ENCODE measurements around the gene ZBTB7B.
"Not testable (repeated sequence)": the region's sequence is repeated elsewhere in the genome, so short reads cannot be mapped to it uniquely, and the experiment has no call there.

Gene ZBTB7B

DNA sequence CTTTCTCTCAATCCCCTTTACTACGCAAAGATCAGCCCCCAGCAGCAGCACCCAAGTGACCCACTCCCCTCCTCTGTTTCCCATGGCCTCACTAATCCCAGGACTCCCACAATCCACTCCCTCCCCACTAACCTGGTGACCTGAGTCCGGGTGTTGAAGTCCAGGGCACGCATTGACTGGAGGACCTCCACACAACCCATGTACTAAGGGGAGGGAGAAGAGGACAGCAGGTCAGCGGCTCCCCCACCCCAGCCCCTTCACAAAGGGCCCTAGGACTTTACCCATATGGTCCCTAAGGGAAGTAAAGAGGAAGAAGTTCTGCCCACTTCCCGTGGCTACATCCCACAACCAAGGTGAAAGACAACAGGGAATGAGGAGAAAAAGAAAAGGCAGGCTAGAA, 33.4 kb upstream of the ZBTB7B start:
- DNase-seq, result no peak

DNA sequence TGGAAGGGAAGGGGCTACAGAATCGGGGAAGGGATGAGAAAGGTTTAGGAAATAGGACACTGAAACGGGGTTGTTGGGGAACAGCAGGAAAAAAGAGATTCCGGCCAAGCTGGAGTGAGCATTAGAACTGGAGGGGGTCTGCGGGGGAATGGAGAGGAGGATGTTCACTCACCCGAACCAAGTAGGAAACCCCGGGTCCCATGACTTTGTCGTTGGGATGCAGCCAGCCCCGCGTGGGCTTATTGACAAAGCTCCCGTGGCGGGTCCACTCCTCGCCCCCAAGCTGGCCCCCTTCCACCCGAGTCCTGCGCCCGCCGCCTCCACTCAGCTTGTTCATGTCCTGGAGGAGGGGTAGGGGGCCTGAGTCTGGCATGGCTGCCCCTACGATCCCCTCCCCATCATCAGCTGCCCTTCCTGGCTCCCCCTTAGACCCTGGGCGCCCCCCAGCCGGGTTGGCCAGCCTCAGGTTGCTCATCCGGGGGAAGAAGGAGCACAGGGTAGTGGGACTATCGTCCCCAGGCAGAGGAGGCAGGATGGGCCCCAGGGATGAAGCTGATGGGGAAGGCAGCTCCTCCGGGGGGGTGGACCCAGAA, 32.6 kb upstream of the ZBTB7B start:
- DNase-seq, result no peak

DNA sequence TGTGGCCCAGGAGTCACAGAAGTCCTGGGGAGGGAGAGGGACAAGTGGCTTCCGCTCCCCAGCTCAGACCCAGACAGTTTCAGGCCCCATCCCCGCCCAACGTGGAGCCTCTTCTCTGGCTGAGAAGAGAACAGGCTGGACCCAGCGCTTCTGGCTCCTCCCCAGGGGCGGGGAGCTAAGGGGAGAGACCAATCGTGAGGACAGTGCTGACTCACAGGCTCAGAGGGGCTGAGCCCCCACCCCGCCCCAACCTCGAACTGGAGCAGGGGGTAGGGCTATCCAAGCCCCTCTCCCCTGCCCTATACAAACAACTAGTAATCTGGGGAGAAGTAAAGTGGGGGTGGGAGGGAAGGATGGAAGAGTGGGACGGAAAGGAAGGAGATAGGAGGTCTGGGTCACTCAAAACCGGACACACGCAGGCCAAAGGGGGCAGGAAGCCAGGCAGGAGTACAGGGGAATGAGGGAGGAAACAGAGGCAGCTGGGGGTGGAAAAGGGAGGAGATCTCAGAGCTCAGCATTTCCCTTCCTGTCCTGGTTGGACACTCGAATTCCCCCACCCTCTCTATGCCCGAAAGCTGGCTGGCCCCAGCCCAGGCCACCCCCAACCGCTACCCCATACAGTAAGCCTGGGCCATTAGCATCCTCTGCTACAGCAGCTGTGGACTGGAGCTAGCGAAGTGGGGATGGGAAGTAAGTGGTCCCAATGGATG, 31.8 kb upstream of the ZBTB7B start, which contains the start of gene SHC1:
TSS of gene SHC1 (minus strand) at position 117 of the 710 bp plus-strand sequence. CDS start 221 bp downstream, outside the sequence.
- peak; percentile 50 for DNase-seq

DNA sequence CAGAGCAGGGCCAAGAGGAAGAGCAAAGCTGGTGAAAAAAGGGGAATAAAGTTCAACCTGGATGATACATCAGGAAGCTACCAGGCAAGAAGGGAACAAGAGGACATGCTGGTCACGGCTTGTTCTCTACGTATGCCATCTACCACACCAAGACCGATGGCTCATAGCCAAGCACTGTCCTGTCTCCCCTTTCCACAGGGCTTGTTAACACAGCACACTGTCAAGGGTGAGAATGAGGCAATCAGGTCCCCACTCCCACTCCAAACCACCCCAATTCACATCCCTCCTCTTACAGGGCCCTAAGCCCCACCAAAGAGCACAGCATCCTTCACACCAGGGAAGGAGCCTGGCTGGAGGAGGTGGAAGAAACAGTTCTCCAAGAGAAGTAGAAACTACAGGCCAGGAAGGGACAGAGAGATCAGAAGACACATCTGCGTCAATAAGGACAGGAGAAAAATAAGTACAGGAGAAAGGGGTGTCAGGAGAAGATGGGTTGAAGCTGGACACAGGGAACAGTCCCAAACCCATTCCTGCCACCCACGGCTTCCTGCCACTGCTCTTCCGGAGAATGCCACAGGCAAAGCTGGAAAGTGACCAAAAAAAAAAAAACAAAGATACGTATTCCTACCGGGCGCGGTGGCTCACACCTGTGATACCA, 31.1 kb upstream of the ZBTB7B start:
- DNase-seq, result no peak

DNA sequence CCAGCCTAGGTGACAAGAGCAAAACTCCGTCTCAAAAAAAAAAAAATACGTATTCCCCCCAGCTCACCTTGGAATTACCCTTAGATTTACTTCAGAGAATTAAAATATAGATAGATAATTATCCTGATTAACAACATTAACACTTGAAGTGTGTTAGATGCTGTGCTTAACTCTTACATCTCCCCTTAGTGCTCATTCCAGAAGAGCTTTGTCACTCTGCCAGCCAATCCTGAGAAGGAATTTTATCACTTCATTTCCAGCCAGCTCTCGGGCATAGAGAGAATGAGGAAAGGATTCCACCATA, 30.4 kb upstream of the ZBTB7B start:
- no peak for DNase-seq

DNA sequence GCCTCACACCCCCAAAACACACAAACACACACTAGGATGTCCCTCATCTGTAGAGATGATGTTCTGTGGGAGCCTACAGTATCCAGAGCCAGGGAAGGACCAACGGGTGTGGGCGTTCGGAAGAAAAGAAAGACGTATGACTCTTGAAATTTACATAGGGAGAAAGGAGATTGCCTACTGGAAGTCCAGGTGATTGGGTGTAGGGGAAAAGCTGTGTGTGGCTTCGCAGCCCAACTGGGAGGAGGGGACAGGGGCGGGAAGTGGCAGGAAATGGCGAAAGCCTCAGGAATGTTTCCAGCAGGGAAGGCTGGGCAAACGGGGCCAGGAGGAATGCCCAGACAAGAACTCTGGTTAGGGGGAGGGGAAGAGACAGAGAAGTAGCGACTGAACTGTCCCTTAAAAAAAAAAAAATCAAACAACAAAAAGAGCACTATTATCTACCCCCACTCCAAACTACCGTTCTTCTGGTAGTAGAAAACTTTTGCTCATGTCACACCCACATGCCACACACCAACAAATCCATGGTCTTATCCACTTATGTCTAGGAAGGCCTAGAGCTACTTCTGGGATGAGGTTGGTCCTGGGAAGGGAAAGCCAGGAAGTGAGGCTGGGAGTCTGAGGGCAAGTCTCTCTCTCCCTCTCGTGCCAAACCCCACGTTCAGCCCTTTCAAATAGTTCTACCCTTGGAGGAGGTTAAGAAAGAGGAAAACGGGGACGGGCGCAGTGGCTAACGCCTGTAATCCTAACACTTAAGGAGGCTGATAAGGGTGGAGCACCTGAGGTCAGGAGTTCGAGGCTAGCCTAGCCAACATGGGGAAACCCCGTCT, 29.9 kb upstream of the ZBTB7B start:
- no peak for DNase-seq

DNA sequence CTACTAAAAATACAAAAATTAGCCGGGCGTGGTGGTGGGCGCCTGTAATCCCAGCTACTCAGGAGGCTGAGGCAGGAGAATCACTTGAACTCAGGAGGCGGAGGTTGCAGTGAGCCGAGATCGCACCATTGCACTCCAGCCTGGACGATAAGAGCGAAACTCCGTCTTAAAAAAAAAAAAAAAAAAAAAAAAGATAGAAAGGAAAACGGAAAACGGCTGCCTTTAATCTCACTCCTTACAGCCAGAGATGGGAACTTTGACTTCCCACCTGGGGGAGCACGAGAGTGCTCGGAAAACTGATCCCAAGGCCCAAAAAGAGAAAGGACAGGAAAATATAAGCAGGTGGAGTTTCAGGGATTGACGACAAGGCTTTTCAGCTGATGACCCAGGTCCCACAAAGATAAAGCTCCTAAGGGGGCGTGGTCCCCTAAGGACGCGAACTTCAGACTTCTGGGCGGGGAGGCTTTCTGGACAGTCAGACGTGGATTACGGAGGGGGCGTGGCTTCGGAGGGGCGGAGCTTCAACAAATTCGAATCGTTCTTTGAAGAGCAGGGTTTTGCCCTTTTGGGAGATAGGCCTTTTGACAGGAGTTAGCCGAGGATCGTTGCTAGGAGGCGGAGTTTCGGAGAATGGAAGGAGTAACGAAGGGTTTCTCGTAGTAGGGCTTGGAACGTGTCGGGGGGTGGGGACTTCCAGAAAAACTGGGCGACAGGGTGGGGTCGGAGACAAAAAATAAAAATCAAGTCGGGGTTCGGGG, 29.1 kb upstream of the ZBTB7B start:
- DNase-seq, result peak; percentile 90

DNA sequence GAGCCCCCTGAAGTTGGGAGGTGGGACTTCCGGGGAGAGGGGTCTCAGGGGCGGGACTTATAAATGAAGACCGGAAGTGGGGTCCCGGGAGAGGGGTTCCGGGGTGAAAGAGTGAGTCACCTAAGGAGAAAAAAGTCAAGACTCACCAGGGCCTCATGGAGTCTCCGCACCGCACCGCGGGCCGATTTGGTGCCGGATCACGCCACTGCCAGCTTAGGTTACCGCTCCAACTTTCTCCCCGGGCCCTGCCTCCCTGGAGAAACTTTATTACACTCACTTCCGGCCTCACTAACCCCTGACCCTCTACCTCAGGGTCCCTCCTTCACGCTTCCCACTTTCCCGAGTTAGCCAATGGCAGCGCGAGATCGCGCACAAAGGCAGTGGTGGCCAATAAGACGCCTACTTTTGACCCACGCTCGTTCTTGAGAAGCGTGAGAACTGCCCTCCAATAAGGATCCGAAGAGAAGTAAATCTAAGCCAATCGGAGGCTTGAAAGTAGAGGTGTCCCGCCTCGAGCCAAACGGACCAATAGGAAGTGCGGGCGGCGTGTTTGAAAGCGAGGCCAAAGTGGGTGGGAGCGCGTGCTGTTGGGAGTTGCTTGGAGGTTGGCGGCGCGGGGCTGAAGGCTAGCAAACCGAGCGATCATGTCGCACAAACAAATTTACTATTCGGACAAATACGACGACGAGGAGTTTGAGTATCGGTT, 28.3 kb upstream of the ZBTB7B start, which contains the start of gene CKS1B:
TSS of gene CKS1B (plus strand) at position 580 of the 706 bp plus-strand sequence. CDS start at position 645, 65 bp downstream.
- DNase-seq, result peak; percentile 89

DNA sequence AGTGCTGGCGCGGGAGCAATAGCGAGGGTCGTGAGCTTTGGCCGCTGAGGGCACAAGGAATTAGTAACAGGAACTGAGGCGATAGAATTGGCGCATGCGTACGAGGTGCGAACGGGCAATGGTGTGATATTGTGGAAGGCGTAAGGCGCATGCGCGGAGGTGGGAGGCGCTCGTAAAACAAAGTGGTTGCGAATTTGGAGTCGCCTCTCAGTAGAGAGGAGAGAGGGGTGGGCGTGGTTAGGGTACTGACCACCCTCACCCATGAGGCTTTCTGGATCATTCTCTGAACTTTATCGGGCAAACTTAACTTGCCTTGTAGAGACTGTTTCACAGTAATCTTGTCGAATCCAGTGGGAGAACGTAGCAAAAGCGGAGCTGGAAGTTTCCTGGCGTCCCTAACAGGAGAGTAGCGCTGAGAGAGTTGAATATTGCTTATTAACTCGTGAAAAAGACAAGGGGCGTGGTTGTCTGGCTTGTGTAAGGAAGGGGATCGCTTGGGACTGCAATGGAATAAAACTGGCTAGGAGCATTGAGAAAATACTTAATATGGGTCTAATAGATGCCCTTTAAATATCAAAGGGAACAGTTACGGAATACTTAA, 27.7 kb upstream of the ZBTB7B start:
- peak; percentile 90 for DNase-seq

DNA sequence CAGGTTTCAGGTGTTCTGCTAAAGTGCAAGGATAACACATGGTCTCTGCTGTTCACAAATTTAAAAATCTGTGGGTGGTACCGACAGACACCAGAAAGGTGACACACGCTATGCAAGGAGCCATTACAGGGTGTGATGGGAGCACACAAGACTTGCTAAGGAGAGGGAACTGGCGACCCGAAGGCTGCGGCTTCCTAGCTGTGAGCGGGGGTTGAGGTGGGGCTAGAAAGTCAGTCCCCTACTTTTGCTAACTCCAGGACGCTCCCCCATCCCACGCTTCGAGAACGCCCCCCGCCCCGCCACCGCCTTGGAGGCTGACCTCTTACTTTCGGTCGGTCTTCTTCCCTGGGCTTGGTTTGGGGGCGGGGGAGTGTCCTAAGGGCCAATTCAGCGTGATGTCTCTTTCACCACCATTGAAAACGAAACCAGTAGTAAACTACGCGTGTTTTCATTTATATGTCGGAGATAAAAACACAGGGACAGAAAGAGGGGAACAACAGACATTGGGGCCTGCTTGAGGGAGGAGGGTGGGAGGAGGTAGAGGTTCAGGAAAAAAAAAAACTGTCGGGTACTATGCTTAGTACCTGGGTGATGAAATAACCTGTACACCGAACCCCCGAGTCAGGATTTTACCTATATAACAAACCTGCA, 27.1 kb upstream of the ZBTB7B start:
- peak; percentile 55 for DNase-seq

DNA sequence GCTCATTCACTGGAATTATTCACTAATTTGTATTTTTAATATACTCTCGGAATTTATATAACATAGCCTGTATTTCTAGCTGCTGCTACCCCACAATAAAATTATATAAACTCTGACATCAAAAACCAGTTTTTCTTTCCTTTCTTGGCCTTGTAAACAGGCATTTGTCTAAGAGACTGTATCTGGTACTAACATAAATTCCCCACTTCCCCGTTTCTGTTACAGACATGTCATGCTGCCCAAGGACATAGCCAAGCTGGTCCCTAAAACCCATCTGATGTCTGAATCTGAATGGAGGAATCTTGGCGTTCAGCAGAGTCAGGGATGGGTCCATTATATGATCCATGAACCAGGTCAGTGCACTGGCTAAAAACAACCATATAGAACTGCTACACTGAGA, 24.8 kb upstream of the ZBTB7B start:
- not testable (repeated sequence) for DNase-seq

DNA sequence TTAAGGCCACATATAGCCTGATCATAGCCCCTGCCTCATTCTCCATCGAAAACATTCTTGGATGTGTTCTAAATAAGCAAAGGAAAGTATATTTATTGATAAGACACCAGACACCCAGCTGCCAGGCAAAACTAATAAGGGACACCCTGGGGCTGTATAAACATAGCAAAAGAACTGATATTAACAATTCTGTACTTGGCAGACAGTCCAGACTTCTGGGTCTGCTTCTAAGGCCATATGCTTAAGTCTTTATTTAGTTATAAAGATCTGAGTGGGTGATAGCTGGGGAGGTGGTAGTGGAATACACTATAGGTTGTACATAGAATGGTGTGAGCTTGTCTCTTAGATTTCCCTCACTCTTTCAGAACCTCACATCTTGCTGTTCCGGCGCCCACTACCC, 24.2 kb upstream of the ZBTB7B start:
- DNase-seq, result no peak

DNA sequence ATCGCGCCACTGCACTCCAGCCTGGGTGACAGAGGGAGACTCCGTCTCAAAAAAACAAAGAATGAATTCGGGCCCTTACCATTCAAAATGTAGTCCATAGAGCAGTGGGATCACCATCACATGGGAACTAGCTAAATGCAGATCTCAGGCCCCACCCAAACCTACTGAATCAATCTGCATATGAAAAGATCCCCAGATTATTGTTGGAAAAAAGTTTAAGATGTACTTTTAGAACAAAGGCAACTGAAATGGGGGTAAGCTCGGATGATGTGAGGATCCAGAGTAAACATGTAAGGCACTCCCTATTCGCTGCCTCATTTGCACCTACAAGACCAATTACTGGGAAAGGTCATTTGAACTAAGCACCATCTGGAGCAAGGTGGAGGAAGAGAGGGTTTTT, 20.3 kb upstream of the ZBTB7B start:
- no peak for DNase-seq

DNA sequence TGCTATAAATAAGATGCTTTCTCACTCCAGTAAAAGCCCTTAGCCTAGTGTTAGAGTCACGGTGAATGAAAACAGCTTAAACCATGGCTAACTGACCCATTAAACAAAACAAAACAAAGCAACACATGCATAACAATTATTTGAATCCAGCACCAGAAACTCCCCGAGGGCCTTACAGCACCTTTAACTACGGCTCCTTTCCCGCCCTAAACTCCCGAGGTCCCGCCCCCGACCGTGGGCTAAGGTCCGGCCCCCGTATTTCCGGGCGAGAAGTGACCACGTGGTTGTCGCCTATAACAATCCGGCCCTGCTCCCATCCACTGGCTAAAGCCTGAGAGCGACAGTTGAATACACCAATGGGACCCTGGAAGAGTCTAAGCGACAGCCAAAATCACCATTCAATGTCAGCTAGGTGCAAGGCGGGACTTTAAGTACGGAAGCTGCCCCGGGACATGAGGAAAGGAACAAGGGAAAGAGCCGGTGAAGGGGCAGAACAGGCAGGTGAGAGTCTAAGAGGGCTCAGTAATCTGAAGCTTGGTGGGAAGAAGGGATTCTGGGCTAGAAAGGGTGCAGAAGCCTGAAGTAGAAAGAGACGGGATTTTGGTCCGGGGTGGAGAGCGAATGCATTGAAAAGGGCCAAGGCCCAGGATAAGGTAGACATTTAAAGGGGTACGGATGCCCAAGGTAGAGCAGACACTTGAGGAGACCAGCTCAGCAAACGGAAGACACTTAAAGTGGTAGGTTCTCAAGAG, 19.5 kb upstream of the ZBTB7B start, which contains the start of gene FLAD1:
TSS of gene FLAD1 (plus strand) at position 448 of the 752 bp plus-strand sequence. CDS start 351 bp downstream, outside the sequence.
- DNase-seq, result peak; percentile 90

DNA sequence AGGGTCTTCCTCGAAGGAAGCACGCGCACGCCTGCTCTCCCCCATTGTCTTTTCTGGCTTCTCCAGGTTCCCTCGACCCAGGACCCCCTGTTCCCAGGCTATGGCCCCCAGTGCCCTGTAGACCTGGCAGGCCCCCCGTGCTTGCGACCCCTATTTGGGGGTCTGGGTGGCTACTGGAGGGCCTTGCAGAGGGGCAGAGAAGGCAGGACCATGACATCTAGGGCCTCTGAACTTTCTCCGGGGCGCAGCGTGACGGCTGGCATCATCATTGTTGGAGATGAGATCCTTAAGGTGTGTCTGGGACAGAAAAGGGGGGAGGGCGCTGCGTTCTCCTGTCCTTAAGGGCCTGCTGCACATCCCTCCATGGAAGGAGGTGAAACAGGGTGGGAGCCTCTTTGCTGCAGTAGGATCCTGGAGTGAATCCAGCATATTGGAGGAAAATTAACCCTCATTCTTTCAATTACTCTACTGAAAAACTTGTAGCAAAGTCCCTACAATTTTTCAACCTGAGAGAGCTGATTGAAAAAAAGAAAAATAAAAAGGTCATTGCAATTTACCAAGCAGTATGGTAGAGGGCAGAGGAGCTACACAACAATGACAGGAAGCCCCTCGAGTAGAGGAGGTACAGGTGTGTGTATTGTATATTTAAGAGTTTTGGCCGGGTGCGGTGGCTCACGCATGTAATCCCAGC, 18.7 kb upstream of the ZBTB7B start:
- peak; percentile 11 for DNase-seq

DNA sequence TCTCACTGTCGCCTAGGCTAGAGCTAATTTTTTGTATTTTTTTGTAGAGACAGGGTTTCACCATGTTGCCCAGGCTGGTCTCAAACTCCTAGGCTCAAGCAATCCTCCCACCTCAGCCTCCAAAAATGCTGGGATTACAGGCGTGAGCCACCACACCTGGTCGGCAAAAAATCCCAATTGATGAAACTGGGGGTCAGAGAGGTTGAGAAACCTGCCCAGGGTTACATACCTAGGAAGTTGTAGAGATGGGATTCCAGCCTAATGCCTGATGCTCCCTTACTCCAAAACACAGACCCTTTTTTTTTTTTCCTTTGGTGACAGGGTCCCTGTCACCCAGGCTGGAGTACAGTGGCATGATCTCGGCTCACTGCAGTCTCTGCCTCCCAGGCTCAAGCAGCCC, 15.9 kb upstream of the ZBTB7B start:
- not testable (repeated sequence) for DNase-seq

DNA sequence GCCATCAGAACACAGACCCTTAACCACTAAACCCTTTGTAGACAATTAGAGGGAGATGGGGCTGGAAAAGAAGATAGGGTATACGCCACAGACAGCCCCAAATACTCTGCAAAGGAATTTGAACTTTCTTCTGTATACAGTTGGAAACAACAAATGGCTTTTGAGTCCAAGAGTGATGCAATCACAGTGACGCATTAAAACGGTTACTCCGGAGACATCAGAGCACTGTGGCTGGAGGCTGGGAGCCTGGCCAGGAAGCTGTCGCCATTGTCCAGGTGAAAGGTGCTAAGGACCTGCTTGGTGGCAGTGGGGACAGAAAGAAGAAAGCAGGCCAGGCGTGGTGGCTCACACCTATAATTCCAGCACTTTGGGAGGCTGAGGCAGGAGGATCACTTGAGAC, 15.3 kb upstream of the ZBTB7B start:
- no peak for DNase-seq

DNA sequence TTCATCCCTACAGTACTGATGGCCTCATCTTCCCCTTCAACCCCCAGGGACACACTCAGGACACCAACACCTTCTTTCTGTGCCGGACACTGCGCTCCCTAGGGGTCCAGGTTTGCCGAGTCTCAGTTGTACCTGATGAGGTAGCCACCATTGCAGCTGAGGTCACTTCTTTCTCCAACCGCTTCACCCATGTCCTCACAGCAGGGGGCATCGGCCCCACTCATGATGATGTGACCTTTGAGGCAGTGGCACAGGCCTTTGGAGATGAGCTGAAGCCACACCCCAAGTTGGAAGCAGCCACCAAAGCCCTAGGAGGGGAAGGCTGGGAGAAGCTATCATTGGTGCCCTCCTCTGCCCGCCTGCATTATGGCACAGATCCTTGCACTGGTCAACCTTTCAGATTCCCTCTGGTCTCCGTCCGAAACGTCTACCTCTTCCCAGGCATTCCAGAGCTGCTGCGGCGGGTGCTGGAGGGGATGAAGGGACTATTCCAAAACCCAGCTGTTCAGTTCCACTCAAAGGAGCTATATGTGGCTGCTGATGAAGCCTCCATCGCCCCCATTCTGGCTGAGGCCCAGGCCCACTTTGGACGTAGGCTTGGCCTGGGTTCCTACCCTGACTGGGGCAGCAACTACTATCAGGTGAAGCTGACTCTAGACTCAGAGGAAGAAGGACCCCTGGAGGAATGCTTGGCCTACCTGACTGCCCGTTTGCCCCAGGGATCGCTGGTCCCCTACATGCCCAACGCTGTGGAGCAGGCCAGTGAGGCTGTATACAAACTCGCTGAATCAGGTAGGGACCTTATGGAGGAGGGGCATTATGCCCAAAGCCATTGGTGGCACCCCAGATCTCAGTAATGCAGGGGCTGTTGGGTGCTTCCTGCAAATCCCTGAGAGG, 14.3 kb upstream of the ZBTB7B start:
- DNase-seq, result no peak

All from stimulated activated CD4-positive, alpha-beta T cell treated with anti-CD3 and anti-CD28 coated beads, Interleukin-12 subunit alpha, Interleukin-12 subunit beta, amount 100 ng/mL, for 4 hours (primary cell).